K562 (cell line): ENCODE measurements around the gene MECR. TPM values are rescaled to one million over a fixed set of nuclear protein-coding genes. Genes with fewer than 3 reads are reported as not detected.

Source experiments
- ARHGAP35 ChIP-seq: fragments of 450-650 bp; IDR thresholded peaks from 2 replicates; pipeline ENCODE4 v1.6.1; 2018; ENCODE audit not compliant: partially characterized antibody
- ARID1B ChIP-seq: fragments of 450-650 bp; IDR thresholded peaks from 2 replicates; pipeline ENCODE4 v1.6.1; 2016; ENCODE audit warnings: antibody characterized with exemption, mild to moderate bottlenecking, inconsistent platforms
- CEBPG ChIP-seq, 3 experiments: fragments of 200-800 bp in 1 of 3; sonication (Bioruptor generic) in 1 of 3; sonication (generic) in 1 of 3; formaldehyde crosslinking in 1 of 3; IDR thresholded peaks in 2 of 3; conservative IDR thresholded peaks in 1 of 3; 2 replicates each; pipeline versions ENCODE4 v1.6.1 to v1.8.0; 2016 to 2022; ENCODE audit warnings: missing compliant biosample characterization in 2 of 3, missing genetic modification characterization in 2 of 3, mild to moderate bottlenecking in 1 of 3, missing genetic modification reagents in 1 of 3
- DACH1 ChIP-seq: fragments of 450-650 bp; IDR thresholded peaks from 2 replicates; pipeline ENCODE4 v1.6.1; 2018; ENCODE audit not compliant: partially characterized antibody
- FOXJ2 ChIP-seq: fragments of 200-800 bp; sonication (Bioruptor generic); IDR thresholded peaks from 2 replicates; pipeline ENCODE4 v1.6.1; 2016; ENCODE audit warnings: missing genetic modification characterization, missing compliant biosample characterization
- GTF2E2 ChIP-seq: fragments of 200-800 bp; sonication (Bioruptor generic); IDR thresholded peaks from 2 replicates; pipeline ENCODE4 v1.6.1; 2016; ENCODE audit warnings: missing genetic modification characterization, missing compliant biosample characterization
- JUND ChIP-seq, 2 experiments: IDR thresholded peaks; 2 replicates in 1 of 2; 3 replicates in 1 of 2; pipeline ENCODE4 v1.6.1; 2011; ENCODE audit warnings: borderline replicate concordance in 2 of 2, low read depth in 2 of 2, low read length in 2 of 2, improper control_type of control experiment in 1 of 2, missing biosample characterization in 1 of 2, missing genetic modification characterization in 1 of 2, missing genetic modification reagents in 1 of 2
- MTA2 ChIP-seq: fragments of 450-650 bp; IDR thresholded peaks from 2 replicates; pipeline ENCODE4 v1.6.1; 2016; ENCODE audit warnings: low read depth
- NONO ChIP-seq, 2 experiments: fragments of 200-400 bp in 1 of 2; fragments of 450-650 bp in 1 of 2; formaldehyde crosslinking in 1 of 2; IDR thresholded peaks; 2 replicates each; pipeline ENCODE4 v1.6.1; 2017; ENCODE audit warnings: low read depth in 2 of 2, mild to moderate bottlenecking in 2 of 2, moderate library complexity in 2 of 2, low read length in 1 of 2
- PCBP1 ChIP-seq: fragments of 200-400 bp; formaldehyde crosslinking; IDR thresholded peaks from 2 replicates; pipeline ENCODE4 v1.6.1; 2018; ENCODE audit warnings: mild to moderate bottlenecking, low read depth, low read length; ENCODE audit not compliant: poor library complexity, severe bottlenecking
- POLR2H ChIP-seq: IDR thresholded peaks from 2 replicates; pipeline ENCODE4 v1.6.1; 2016; ENCODE audit warnings: missing genetic modification characterization, low read depth, mild to moderate bottlenecking, control low read depth, missing compliant biosample characterization, moderate library complexity
- RCOR1 ChIP-seq, 2 experiments: IDR thresholded peaks; 2 replicates each; pipeline ENCODE4 v1.6.1; 2012; ENCODE audit warnings: low read depth in 2 of 2, low read length in 2 of 2, borderline replicate concordance in 1 of 2, improper control_type of control experiment in 1 of 2
- REST ChIP-seq, 2 experiments: fragments of 450-650 bp; formaldehyde crosslinking in 1 of 2; IDR thresholded peaks; 2 replicates each; pipeline versions ENCODE4 v1.4.0 to v1.6.1; 2014 to 2020; ENCODE audit warnings: mild to moderate bottlenecking in 2 of 2, borderline replicate concordance in 1 of 2, low read depth in 1 of 2
- SMARCE1 ChIP-seq: fragments of 450-650 bp; IDR thresholded peaks from 2 replicates; pipeline ENCODE4 v1.7.1; 2016; ENCODE audit warnings: mild to moderate bottlenecking
- SOX6 ChIP-seq: fragments of 450-650 bp; IDR thresholded peaks from 2 replicates; pipeline ENCODE4 v1.6.1; 2014; ENCODE audit warnings: mild to moderate bottlenecking
- TBL1XR1 ChIP-seq, 2 experiments: IDR thresholded peaks; 2 replicates each; pipeline ENCODE4 v1.6.1; 2012; ENCODE audit warnings: improper control_type of control experiment in 2 of 2, low read length in 2 of 2, mild to moderate bottlenecking in 1 of 2
- THRA ChIP-seq: fragments of 450-650 bp; IDR thresholded peaks from 2 replicates; pipeline ENCODE4 v1.6.1; 2017; ENCODE audit warnings: mild to moderate bottlenecking, moderate library complexity
- ZEB2 ChIP-seq: fragments of 450-650 bp; IDR thresholded peaks from 2 replicates; pipeline ENCODE4 v1.6.1; 2016
- polyA plus RNA-seq, 8 experiments: library from polyadenylated mRNA; depleted of rRNA in 4 of 8; stranded (reverse) in 5 of 8; unstranded in 3 of 8; fragments of >200 nt; fragmentation: Nextera tagmentation in 2 of 8; fragmentation: Illumina TruSeq in 1 of 8; extraction: Ambion mirVana in 2 of 8; extraction: Trizol in 1 of 8; gene quantifications; 2 replicates each; pipeline versions ENCODE4 v1.2.1 to v1.2.3, GENCODE V29; 2011 to 2014; ENCODE audit warnings: inconsistent platforms in 1 of 8, missing spikeins in 1 of 8
- total RNA-seq, 7 experiments: library from RNA; depleted of rRNA in 6 of 7; stranded (reverse); fragments of >200 nt in 6 of 7; fragmentation: Illumina TruSeq in 2 of 7; extraction: Trizol in 2 of 7; gene quantifications; 2 replicates each; pipeline versions ENCODE4 v1.2.1 to v1.2.3, GENCODE V29; 2011 to 2021; ENCODE audit warnings: low replicate concordance in 1 of 7

Gene MECR
- total and polyA plus RNA-seq, 9 of the 15 experiments (the other 6 are each of a cell fraction or from before 2014, with no cell fraction given): 10.4 to 58.6 (median 42.9) TPM

GRCh38 chr1:29179641-29180184 is 51.0 kb downstream of the MECR start (continued):
- TF ChIP-seq THRA (no peak), POLR2H (peak; percentile 68), RCOR1 (IDR thresholded peaks at IDR 0.05; ENCODE audit: borderline replicate concordance in 1 of 2, low read depth in 2 of 2, low read length in 2 of 2) (peak in 1 of 2 experiments; percentile 88; a peak in 3 of 4 replicates), ARHGAP35 (no peak), PCBP1 (no peak), MTA2 (peak; percentile 60), ARID1B (peak; percentile 92), NONO (IDR thresholded peaks at IDR 0.05; ENCODE audit: low read depth in 2 of 2, low read length in 1 of 2) (peak in 1 of 2 experiments; percentile 33; a peak in 1 of 4 replicates), JUND (IDR thresholded peaks at IDR 0.05; ENCODE audit: borderline replicate concordance, low read depth, low read length) (peak; percentile 52; the same call in 1 of the 2 replicates), JUND (tag; IDR thresholded peaks at IDR 0.05; ENCODE audit: borderline replicate concordance, low read depth, low read length) (no peak; the same call in 2 of the 3 replicates), SOX6 (peak; percentile 78), ZEB2 (peak; percentile 82), GTF2E2 (peak; percentile 40; the same call in 1 of the 2 replicates), FOXJ2 (tag) (no peak), DACH1 (peak; percentile 11), SMARCE1 (peak; percentile 82), REST (IDR thresholded peaks at IDR 0.05; ENCODE audit: borderline replicate concordance) (peak; percentile 16; the same call in 1 of the 2 replicates), REST (CRISPR knock-in tag; IDR thresholded peaks at IDR 0.05; ENCODE audit: low read depth) (no peak), CEBPG (CRISPR knock-in tag; IDR thresholded peaks at IDR 0.05) (no peak), CEBPG (tag; conservative IDR thresholded peaks at IDR 0.05 in 1 of 2, IDR thresholded peaks at IDR 0.05 in 1 of 2) (peak in 1 of 2 experiments; percentile 50; a peak in 2 of 4 replicates), TBL1XR1 (IDR thresholded peaks at IDR 0.05; ENCODE audit: low read length in 2 of 2) (peak in 1 of 2 experiments; percentile 67; a peak in 2 of 4 replicates)
